Subcutaneous adipose tissue (tissue), 4 donors: Measurements from ENCODE around the gene ZSWIM4. TPM values are rescaled to one million over a fixed set of nuclear protein-coding genes. Genes with fewer than 3 reads are reported as not detected.

ENCODE experiments used
- total RNA-seq, 4 donors: library from RNA; depleted of rRNA; stranded (reverse); fragments of >200 nt; gene quantifications; one replicate each; pipeline ENCODE4 v1.1.0, GENCODE V29; 2016
- TF ChIP-seq, protein P1 (sequence below): fragments of 450-650 bp; IDR thresholded peaks from one replicate; pipeline ENCODE4 v1.5.1; 2016; ENCODE audit warnings: low read depth, mild to moderate bottlenecking, control low read depth, antibody characterized with exemption, moderate library complexity

Gene ZSWIM4
- total RNA-seq, 4 donors from 2014 or later, result 1.6 to 4.7 (median 1.9) TPM

DNA sequence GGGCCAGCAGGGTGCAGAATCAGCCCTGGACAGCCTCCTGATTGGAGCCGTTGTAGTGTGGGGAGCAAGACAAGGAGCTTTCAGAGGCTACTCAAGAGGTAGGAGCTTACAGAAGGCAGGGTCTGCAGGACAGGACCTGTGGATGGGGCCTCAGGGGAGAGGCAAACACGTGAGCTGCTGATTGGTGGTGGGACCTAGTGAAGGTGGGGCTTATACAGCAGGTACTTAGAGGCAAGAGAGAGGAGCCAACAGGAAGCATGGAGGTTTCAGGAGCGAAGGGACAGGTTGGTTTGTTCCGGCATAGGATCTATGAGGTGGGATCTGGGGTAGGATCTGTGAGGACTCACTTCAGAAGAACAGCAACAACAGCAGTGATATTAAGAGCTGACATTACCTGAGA lies 32.4 kb downstream of the ZSWIM4 start:
- TF ChIP-seq, protein P1, sequence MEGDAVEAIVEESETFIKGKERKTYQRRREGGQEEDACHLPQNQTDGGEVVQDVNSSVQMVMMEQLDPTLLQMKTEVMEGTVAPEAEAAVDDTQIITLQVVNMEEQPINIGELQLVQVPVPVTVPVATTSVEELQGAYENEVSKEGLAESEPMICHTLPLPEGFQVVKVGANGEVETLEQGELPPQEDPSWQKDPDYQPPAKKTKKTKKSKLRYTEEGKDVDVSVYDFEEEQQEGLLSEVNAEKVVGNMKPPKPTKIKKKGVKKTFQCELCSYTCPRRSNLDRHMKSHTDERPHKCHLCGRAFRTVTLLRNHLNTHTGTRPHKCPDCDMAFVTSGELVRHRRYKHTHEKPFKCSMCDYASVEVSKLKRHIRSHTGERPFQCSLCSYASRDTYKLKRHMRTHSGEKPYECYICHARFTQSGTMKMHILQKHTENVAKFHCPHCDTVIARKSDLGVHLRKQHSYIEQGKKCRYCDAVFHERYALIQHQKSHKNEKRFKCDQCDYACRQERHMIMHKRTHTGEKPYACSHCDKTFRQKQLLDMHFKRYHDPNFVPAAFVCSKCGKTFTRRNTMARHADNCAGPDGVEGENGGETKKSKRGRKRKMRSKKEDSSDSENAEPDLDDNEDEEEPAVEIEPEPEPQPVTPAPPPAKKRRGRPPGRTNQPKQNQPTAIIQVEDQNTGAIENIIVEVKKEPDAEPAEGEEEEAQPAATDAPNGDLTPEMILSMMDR, result no peak

DNA sequence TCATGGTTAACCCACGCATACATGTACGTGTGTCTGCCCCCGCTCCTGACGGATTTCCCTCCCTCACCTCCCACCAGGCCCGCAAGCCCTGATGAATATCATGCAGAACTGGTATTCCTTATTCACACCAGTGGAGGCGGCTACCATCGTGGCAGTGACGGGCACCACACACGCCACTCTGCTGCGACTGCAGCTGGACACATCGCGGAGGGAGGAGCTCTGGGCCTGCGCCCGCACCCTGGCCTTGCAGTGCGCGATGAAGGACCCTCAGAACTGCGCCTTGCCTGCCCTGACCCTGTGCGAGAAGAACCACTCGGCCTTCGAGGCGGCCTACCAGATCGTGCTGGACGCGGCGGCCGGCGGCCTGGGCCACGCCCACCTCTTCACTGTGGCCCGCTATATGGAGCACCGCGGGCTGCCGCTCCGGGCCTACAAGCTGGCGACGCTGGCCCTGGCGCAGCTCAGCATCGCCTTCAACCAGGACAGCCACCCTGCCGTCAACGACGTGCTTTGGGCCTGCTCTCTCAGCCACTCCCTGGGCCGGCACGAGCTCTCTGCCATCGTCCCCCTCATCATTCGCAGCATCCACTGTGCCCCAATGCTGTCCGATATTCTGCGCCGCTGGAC lies 35.0 kb downstream of the ZSWIM4 start:
- TF ChIP-seq, protein P1, result no peak

DNA sequence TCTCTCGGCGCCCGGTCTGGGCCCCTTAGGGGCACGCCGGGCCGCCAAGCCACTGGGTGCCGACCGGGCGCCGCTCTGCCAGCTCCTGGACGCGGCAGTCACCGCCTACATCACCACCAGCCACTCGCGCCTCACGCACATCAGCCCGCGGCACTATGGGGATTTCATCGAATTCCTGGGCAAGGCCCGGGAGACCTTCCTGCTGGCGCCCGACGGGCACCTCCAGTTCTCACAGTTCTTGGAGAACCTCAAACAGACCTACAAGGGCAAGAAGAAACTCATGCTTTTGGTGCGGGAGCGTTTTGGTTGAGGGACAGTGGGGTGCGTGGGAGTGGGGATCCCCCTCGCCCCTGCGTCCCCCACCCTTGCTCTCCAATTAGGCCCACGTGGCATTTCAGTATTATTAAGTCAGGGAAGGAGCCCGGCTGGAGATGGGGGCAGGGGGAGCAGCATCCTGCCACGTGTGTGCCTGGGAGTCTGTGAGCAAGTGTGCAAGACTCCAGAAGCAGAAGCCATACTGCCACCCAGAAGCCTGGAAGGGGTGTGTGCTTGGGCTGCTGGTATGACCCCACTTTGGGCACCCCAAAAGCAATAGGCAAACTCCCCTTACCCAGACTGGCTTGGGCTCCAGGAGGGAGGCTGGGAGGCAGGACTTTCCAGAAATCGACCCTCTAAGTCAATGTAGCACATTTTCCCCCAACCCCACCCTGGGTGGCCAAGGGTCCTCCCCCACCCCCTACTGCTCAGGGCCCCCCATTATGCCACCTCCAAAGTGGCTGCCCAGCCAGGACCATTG lies 35.7 kb downstream of the ZSWIM4 start:
- TF ChIP-seq, protein P1, result no peak

DNA sequence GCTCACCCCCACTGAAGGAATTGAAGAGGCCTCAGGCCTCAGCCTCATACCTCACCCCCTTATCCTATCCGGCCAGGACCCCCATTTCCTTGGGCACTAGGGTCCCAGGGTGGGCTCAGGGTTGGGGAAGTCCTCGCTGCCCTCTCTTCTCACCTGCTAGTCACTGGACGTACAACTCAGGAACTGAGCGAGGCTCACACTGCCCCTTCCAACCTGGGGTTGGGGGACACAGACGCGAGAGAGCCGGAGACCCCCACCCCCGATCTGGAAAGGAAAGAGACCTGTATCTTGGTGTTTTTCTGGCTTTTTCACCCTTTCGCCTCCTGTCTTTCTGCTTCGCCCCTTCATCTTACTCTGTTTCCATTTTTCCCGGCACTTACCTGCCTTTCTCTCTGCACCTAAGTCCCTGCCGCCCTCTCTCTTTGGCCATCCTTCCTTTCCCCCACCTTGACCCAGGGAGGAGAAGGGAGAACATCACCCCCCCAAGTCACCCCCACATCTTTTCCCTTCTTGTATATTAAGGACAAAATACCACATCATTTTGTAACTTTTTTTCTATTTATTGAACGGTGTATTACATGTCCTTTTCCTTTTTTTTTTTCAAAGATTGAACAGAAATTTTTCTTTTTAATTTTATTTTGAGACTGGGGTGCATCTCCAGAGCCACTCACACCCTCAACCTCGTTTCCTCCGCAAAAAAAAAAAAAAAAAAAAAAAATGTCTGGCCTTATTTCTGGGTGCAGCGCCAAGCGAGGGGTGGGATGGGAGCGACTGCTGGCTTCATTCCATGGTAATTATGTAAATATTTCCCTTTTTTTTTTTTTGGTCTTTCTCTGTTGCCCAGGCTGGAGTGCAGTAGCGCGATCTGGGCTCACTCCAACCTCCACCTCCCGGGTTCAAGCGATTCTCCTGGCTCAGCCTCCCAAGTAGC lies 36.6 kb downstream of the ZSWIM4 start:
- TF ChIP-seq, protein P1, result no peak

DNA sequence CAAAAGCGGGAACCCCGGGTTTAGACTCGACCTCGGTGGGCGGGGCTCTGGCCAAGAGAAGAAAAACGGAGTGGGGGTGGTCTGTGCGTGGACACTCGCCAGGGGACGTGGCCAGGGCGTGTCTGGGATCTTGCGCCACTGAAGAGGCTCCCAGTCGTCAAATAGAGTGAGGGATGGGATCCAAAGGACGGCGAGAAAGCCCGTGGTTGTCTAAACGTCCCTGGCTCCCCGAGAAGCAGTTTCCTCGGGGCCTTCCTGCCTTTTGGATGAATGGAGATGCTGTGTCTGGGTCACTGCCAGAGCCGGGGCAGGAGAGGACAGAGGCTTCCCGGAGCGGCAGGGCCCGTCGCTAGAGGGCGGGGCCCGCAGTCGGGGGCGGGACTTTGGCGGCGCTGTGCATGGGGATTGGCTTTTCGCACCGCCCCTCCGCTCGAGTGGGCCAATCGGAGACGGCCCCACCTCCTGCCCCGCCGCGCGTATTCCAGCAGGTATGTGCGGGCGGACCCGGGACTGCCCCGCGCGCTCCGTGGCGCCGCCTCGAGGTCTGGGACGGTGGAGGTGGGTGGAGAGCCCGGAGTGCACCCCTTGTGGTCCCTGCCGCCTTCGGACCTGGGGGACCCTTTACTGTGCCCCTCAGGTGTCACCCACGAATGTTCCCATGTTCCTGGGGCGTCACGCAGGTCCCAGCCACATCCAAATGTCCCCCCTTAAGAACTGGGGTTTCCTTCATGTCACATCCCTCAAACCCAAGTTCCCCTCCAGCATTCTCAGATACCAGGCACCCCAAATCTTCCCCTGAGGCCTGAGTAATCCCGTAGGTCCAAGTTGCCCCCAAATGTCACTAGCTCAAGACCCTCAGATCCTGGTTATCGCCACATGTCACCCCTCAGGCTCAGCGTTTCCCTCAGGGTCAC lies 38.3 kb downstream of the ZSWIM4 start:
- TF ChIP-seq, protein P1, result no peak

DNA sequence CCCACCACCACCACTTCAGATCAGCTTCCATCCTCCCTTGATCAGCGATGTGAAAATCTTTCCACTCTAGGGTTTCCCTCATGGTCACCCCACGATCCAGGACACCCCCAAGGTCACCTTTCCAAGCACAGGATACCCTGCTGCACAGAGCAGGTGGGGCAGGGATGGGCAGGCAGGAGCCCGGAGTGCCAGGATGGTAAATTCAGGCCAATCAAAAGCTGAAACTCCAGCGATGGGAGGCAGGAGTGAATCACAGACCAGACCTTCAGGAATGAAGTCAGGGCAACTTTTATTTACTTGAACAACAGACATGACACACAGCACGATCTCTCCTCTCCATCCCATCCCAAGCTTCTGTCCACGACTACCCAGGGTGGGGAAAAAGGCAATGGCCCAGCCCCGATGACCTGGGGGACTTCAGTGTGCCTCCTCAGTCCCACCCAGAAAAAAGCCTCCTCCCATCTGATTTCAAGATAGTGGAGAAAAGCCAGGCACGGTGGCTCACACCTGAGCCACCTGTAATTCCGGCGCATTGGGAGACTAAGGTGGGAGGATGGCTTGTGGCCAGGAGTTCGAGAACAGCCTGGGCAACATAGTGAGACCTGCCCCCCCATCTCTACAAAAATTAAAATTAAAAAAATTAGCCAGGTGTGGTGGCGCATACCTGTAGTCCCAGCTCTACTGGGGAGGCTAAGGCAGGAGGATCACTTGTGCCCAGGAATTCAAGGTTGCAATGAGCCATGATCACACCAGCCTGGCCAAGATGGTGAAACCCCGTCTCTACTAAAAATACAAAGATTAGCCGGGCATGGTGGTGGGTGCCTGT lies 39.2 kb downstream of the ZSWIM4 start:
- TF ChIP-seq, protein P1, result no peak
